OCI-LY3 (cell line): ENCODE data around the gene HDAC4.

ENCODE experiments used
- EZH2phosphoT487 ChIP-seq: fragments of 200-600 bp; shearing (Covaris generic); IDR thresholded peaks from 2 replicates; pipeline ENCODE4 v1.6.1; 2018; ENCODE audit warnings: antibody characterized with exemption, mixed run types, low read depth
- TF ChIP-seq, protein P1 (sequence below): fragments of 200-600, 300-600 bp; sonication (generic); IDR thresholded peaks from 2 replicates; pipeline ENCODE4 v1.5.1; 2014; ENCODE audit warnings: antibody characterized with exemption, low read length, low read depth

DNA sequence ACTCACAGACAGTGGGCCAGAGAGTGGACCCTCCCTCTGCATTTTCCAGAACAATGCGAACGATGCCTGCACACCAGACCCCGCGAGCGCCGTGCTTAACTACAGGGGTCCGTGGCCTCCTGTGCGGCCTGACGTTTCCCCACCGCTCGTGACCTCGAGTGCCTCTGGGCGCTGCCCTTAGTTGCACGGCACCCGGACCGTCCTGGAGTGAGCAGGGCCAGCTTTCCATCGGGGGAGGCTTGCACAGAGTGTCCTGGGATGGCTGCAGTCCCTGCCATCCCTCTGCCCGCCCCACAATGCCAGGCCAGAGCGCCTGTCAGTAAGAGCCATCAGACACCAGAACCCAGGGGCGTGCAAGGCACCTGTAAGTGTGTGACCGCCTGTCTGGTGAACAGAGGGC is 335.9 kb downstream of the HDAC4 start:
- TF ChIP-seq, protein P1, sequence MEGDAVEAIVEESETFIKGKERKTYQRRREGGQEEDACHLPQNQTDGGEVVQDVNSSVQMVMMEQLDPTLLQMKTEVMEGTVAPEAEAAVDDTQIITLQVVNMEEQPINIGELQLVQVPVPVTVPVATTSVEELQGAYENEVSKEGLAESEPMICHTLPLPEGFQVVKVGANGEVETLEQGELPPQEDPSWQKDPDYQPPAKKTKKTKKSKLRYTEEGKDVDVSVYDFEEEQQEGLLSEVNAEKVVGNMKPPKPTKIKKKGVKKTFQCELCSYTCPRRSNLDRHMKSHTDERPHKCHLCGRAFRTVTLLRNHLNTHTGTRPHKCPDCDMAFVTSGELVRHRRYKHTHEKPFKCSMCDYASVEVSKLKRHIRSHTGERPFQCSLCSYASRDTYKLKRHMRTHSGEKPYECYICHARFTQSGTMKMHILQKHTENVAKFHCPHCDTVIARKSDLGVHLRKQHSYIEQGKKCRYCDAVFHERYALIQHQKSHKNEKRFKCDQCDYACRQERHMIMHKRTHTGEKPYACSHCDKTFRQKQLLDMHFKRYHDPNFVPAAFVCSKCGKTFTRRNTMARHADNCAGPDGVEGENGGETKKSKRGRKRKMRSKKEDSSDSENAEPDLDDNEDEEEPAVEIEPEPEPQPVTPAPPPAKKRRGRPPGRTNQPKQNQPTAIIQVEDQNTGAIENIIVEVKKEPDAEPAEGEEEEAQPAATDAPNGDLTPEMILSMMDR, result no peak
- no peak for TF ChIP-seq EZH2phosphoT487
